Spleen (tissue), 11 donors: ENCODE results near the gene FIGN. TPM values are rescaled to one million over a fixed set of nuclear protein-coding genes. Genes with fewer than 3 reads are reported as not detected.

Experiments used
- DNase-seq: peaks from one replicate; pipeline ENCODE4 v3.0.0-alpha.2; 2020
- H3K27ac ChIP-seq, 8 donors: fragments of 200-600 bp; sonication (generic) in 7 of 8; 1 replicate in 4 of 8; 2 replicates in 4 of 8; pipeline versions ENCODE4 v1.5.0 to v1.8.0; 2016 to 2021; ENCODE audit warnings: inconsistent platforms in 4 of 8, mild to moderate bottlenecking in 4 of 8, moderate library complexity in 1 of 8
- H3K27me3 ChIP-seq, 7 donors: fragments of 200-600 bp; sonication (generic) in 6 of 7; replicated peaks in 1 of 7; 1 replicate in 4 of 7; 2 replicates in 3 of 7; pipeline versions ENCODE4 v1.5.0 to v1.8.0; 2016 to 2021; ENCODE audit warnings: inconsistent platforms in 3 of 7, mild to moderate bottlenecking in 1 of 7
- H3K36me3 ChIP-seq, 6 donors: fragments of 200-600 bp; sonication (generic) in 5 of 6; 1 replicate in 4 of 6; 2 replicates in 2 of 6; pipeline versions ENCODE4 v1.5.0 to v1.8.0; 2016 to 2021; ENCODE audit warnings: inconsistent platforms in 2 of 6
- H3K4me1 ChIP-seq, 6 donors: fragments of 200-600 bp; sonication (generic) in 5 of 6; 1 replicate in 3 of 6; 2 replicates in 3 of 6; pipeline versions ENCODE4 v1.5.0 to v1.8.0; 2016 to 2021; ENCODE audit warnings: inconsistent platforms in 3 of 6
- H3K4me3 ChIP-seq, 8 donors: fragments of 200-600 bp; sonication (generic) in 7 of 8; 1 replicate in 4 of 8; 2 replicates in 4 of 8; pipeline versions ENCODE4 v1.5.0 to v1.8.0; 2016 to 2021; ENCODE audit warnings: inconsistent platforms in 4 of 8, mild to moderate bottlenecking in 4 of 8, moderate library complexity in 2 of 8
- H3K9me3 ChIP-seq, 8 donors: fragments of 200-600 bp; sonication (generic) in 7 of 8; 1 replicate in 4 of 8; 2 replicates in 4 of 8; pipeline versions ENCODE4 v1.5.0 to v1.8.0; 2016 to 2021; ENCODE audit warnings: inconsistent platforms in 4 of 8
- CTCF ChIP-seq, 11 experiments: fragments of 200-600 bp in 7 of 11; fragments of 450-650 bp in 4 of 11; sonication (generic) in 4 of 11; IDR thresholded peaks in 8 of 11; conservative IDR thresholded peaks in 3 of 11; 1 replicate in 7 of 11; 2 replicates in 4 of 11; pipeline versions ENCODE4 v1.4.0 to v1.8.0; 2016 to 2021; ENCODE audit warnings: antibody characterized with exemption in 11 of 11, inconsistent platforms in 4 of 11, mild to moderate bottlenecking in 1 of 11
- POLR2A ChIP-seq, 3 donors: fragments of 450-650 bp; IDR thresholded peaks; one replicate each; pipeline ENCODE4 v1.5.1; 2017; ENCODE audit warnings: antibody characterized with exemption in 3 of 3, mild to moderate bottlenecking in 1 of 3
- POLR2AphosphoS5 ChIP-seq, 3 donors: sonication (generic); formaldehyde crosslinking; IDR thresholded peaks; one replicate each; pipeline ENCODE4 v1.5.1; 2017; ENCODE audit warnings: antibody characterized with exemption in 3 of 3
- WGBS, 5 donors: extraction: QIAGEN DNeasy Blood & Tissue Kit in 3 of 5; methylation state at CpG; one replicate each; pipeline versions ENCODE4 v1.1.5 to v1.1.7; 2013 to 2018; 5-methylcytosine and 5-hydroxymethylcytosine counted together
- intact Hi-C: fragments of 100-400 bp; cut with DNase I; formaldehyde crosslinking; loops from one replicate; pipeline ENCODE4 v1.15.0; 2023; ENCODE audit warnings: low total_unique reads
- polyA plus RNA-seq, 3 donors: library from polyadenylated mRNA; stranded (reverse); fragments of 200-250 nt; gene quantifications; one replicate each; pipeline ENCODE4 v1.2.1, GENCODE V29; 2013
- total RNA-seq, 7 donors: library from RNA; depleted of rRNA in 3 of 7; stranded (reverse); fragments of >200 nt in 3 of 7; fragmentation: NEBNext Ultra II Directional in 4 of 7; extraction: Animal tissue kit (Norgen Biotek cat#: 25700) in 4 of 7; gene quantifications; one replicate each; pipeline versions ENCODE4 v1.1.0 to v1.2.1, GENCODE V29; 2016 to 2021
- donor health status: healthy with polysubstance abuse.
- donor health status: DM: no; HTN: no; CAD: no; lungs with moderate emphysema.
- donor health status: DM: no; HTN: no; CAD: no.
- donor health status: Bipolar disorder and iron deficiency.
- donor health status: healthy.
- donor health status: DM: no; HTN: no; CAD: no.
- donor health status: DM: yes; HTN: yes; CAD: no.

The FIGN gene
- total and polyA plus RNA-seq, 10 donors, result 0.50 to 22.6 (median 8.6) TPM

- Histone ChIP-seq H3K4me1 (no peaks in the 10 kb centered on the region), H3K36me3 (no peaks in the 10 kb centered on the region), H3K27ac (peak overlapping the region in 5 of 8 donors; percentile 3 to 53 (median 46)), H3K27me3 (no peaks in the 10 kb centered on the region), H3K4me3 (no peak overlapping the region), H3K9me3 (no peaks in the 10 kb centered on the region)
- TF ChIP-seq POLR2A (IDR thresholded peaks at IDR 0.05), result no peak
- TF ChIP-seq CTCF (IDR thresholded peaks at IDR 0.05 in 8 of 11, conservative IDR thresholded peaks at IDR 0.05 in 3 of 11), result no peak
- no peak for TF ChIP-seq POLR2AphosphoS5 (IDR thresholded peaks at IDR 0.05)
- intact Hi-C loops, result no loop called here
- no peak for DNase-seq
These were observed 43.7 kb downstream of the FIGN start for GRCh38 chr2:163692081-163692480.

- Histone ChIP-seq H3K27me3 (no peaks in the 10 kb centered on the region), H3K27ac (peak overlapping the region in 5 of 8 donors; percentile 38 to 53 (median 49))
- WGBS, 5 donors, result 37 to 49% (median 43%) methylated on average over 2 of the region's 2 CpGs
These were observed 44.9 kb downstream of the FIGN start for GRCh38 chr2:163690896-163691295.

GRCh38 chr2:163687217-163687616, 48.6 kb downstream of the FIGN start:
- 57 to 84% (median 67%) methylated on average over 1 of the region's 1 CpG for WGBS, 5 donors
- intact Hi-C loops, result no loop called here

More at GRCh38 chr2:163690896-163691295, 44.9 kb downstream of the FIGN start:
- no peaks in the 10 kb centered on the region for H3K9me3 ChIP-seq
- TF ChIP-seq CTCF (IDR thresholded peaks at IDR 0.05 in 8 of 11, conservative IDR thresholded peaks at IDR 0.05 in 3 of 11), result no peak
- no peak for TF ChIP-seq POLR2A (IDR thresholded peaks at IDR 0.05)
- no peak for TF ChIP-seq POLR2AphosphoS5 (IDR thresholded peaks at IDR 0.05)
- DNase-seq, result no peak
- H3K4me1 ChIP-seq, result no peaks in the 10 kb centered on the region
- no peak overlapping the region for H3K4me3 ChIP-seq
- intact Hi-C loops, result no loop called here
- no peaks in the 10 kb centered on the region for H3K36me3 ChIP-seq

GRCh38 chr2:163686289-163686688, 49.5 kb downstream of the FIGN start:
- DNase-seq, result no peak
- Histone ChIP-seq H3K27ac (no peak overlapping the region), H3K9me3 (no peaks in the 10 kb centered on the region), H3K4me3 (no peak overlapping the region), H3K4me1 (peaks cover 0 to 15% (median 3%) of the 10 kb centered on the region in 6 donors), H3K36me3 (no peaks in the 10 kb centered on the region), H3K27me3 (no peaks in the 10 kb centered on the region)
- 67 to 70% (median 69%) methylated on average over 4 of the region's 4 CpGs for WGBS, 5 donors
- intact Hi-C loops, result no loop called here
- TF ChIP-seq POLR2AphosphoS5 (IDR thresholded peaks at IDR 0.05) (no peak), CTCF (IDR thresholded peaks at IDR 0.05 in 8 of 11, conservative IDR thresholded peaks at IDR 0.05 in 3 of 11) (no peak), POLR2A (IDR thresholded peaks at IDR 0.05) (no peak)

More at GRCh38 chr2:163687217-163687616, 48.6 kb downstream of the FIGN start:
- TF ChIP-seq POLR2AphosphoS5 (IDR thresholded peaks at IDR 0.05), result no peak
- no peak for TF ChIP-seq POLR2A (IDR thresholded peaks at IDR 0.05)
- TF ChIP-seq CTCF (IDR thresholded peaks at IDR 0.05 in 8 of 11, conservative IDR thresholded peaks at IDR 0.05 in 3 of 11), result no peak
- Histone ChIP-seq H3K27me3 (no peaks in the 10 kb centered on the region), H3K36me3 (no peaks in the 10 kb centered on the region), H3K27ac (no peak overlapping the region), H3K4me1 (peaks cover 0 to 11% (median 2%) of the 10 kb centered on the region in 6 donors), H3K4me3 (no peak overlapping the region), H3K9me3 (no peaks in the 10 kb centered on the region)
- DNase-seq, result no peak
